Body of pancreas (tissue), 4 donors: ENCODE measurements around the gene RICTOR.

Experiments
- CTCF ChIP-seq, 7 experiments: fragments of 450-650 bp in 4 of 7; fragments of 200-600 bp in 3 of 7; sonication (generic) in 3 of 7; IDR thresholded peaks; one replicate each; pipeline ENCODE4 v1.5.1; 2016 to 2019; ENCODE audit warnings: antibody characterized with exemption in 7 of 7
- POLR2A ChIP-seq, 3 donors: fragments of 450-650 bp; IDR thresholded peaks; one replicate each; pipeline ENCODE4 v1.6.1; 2016; ENCODE audit warnings: antibody characterized with exemption in 3 of 3, mild to moderate bottlenecking in 2 of 3

DNA sequence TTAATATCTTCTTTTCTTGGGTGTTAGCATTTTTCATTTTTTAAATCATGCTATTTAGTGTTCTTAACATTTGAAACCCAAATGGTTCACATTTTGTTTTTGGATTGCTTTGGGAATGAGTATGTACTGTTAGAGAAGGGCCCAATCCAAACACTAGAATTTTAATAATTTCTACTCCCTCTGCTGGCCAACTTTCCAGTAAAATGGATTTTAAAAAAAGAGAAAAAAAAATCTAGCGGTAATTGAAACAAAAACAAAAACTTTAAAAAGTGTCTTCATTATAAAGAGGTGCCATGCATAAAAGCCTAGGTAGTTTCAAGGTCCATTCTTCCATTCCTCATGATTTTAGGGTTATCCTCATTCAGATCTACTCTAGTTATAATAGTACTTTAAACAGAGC is 32.1 kb upstream of the RICTOR start:
- TF ChIP-seq CTCF (IDR thresholded peaks at IDR 0.05) (no peak), POLR2A (IDR thresholded peaks at IDR 0.05) (no peak)
